Mesenchymal stem cell (in vitro differentiated cells and primary cell): ENCODE results near the gene LARP4.

ENCODE experiments used
- DNase-seq: peaks from one replicate; pipeline ENCODE4 v3.0.0-alpha.2; 2013
- H2AFZ ChIP-seq: one replicate; pipeline ENCODE4 v1.6.1; 2013; ENCODE audit warnings: low read depth, mild to moderate bottlenecking, control low read depth, inconsistent platforms, low read length, moderate library complexity
- H2AK5ac ChIP-seq: 2 replicates; pipeline ENCODE4 v1.6.1; 2013; ENCODE audit warnings: low read length, moderate library complexity, mild to moderate bottlenecking, inconsistent platforms; ENCODE audit not compliant: severe bottlenecking
- H2BK120ac ChIP-seq: one replicate; pipeline ENCODE4 v1.6.1; 2013; ENCODE audit warnings: low read depth, mild to moderate bottlenecking, inconsistent platforms, low read length, moderate library complexity
- H2BK12ac ChIP-seq, 2 experiments: one replicate each; pipeline ENCODE4 v1.6.1; 2013; ENCODE audit warnings: inconsistent platforms in 2 of 2, low read length in 2 of 2, mild to moderate bottlenecking in 2 of 2, moderate library complexity in 2 of 2, control low read depth in 1 of 2
- H2BK15ac ChIP-seq: one replicate; pipeline ENCODE4 v1.6.1; 2013; ENCODE audit warnings: mild to moderate bottlenecking, low read depth, inconsistent platforms; ENCODE audit not compliant: poor library complexity, severe bottlenecking
- H2BK5ac ChIP-seq: 2 replicates; pipeline ENCODE4 v1.6.1; 2013; ENCODE audit warnings: low read depth, mild to moderate bottlenecking, low read length, control low read depth, inconsistent platforms; ENCODE audit not compliant: poor library complexity, severe bottlenecking
- H3K14ac ChIP-seq, 2 experiments: one replicate each; pipeline ENCODE4 v1.6.1; 2013; ENCODE audit warnings: inconsistent platforms in 2 of 2, low read length in 2 of 2, control low read depth in 1 of 2, mild to moderate bottlenecking in 1 of 2, moderate library complexity in 1 of 2
- H3K18ac ChIP-seq, 2 experiments: one replicate each; pipeline ENCODE4 v1.6.1; 2013; ENCODE audit warnings: inconsistent platforms in 2 of 2, low read length in 2 of 2, control low read depth in 1 of 2, low read depth in 1 of 2, mild to moderate bottlenecking in 1 of 2
- H3K23ac ChIP-seq, 2 experiments: one replicate each; pipeline ENCODE4 v1.6.1; 2013; ENCODE audit warnings: inconsistent platforms in 2 of 2, low read length in 2 of 2, mild to moderate bottlenecking in 2 of 2, moderate library complexity in 2 of 2, control low read depth in 1 of 2
- H3K27ac ChIP-seq: 2 replicates; pipeline ENCODE4 v1.5.1; 2013; ENCODE audit warnings: mild to moderate bottlenecking, moderate library complexity, low read length, control low read depth, inconsistent platforms; ENCODE audit not compliant: poor library complexity, severe bottlenecking
- H3K27me3 ChIP-seq, 2 experiments: 2 replicates each; pipeline versions ENCODE4 v1.6.1 to v1.7.0; 2013; ENCODE audit warnings: low read length in 2 of 2, mild to moderate bottlenecking in 2 of 2, moderate library complexity in 2 of 2, control low read depth in 1 of 2, inconsistent platforms in 1 of 2; ENCODE audit not compliant: control insufficient read depth in 1 of 2, insufficient read depth in 1 of 2
- H3K36me3 ChIP-seq, 2 experiments: 2 replicates each; pipeline versions ENCODE4 v1.6.1 to v1.7.0; 2013; ENCODE audit warnings: low read length in 2 of 2, control low read depth in 1 of 2, inconsistent platforms in 1 of 2, low read depth in 1 of 2, mild to moderate bottlenecking in 1 of 2; ENCODE audit not compliant: insufficient read depth in 2 of 2, control insufficient read depth in 1 of 2
- H3K4ac ChIP-seq, 2 experiments: one replicate each; pipeline ENCODE4 v1.6.1; 2013; ENCODE audit warnings: inconsistent platforms in 2 of 2, low read length in 2 of 2, mild to moderate bottlenecking in 2 of 2, moderate library complexity in 2 of 2, control low read depth in 1 of 2, low read depth in 1 of 2
- H3K4me1 ChIP-seq: 2 replicates; pipeline ENCODE4 v1.6.1; 2013; ENCODE audit warnings: low read depth, low read length, control low read depth; ENCODE audit not compliant: control insufficient read depth, insufficient read depth
- H3K4me2 ChIP-seq: 2 replicates; pipeline ENCODE4 v1.6.1; 2013; ENCODE audit warnings: low read length, mild to moderate bottlenecking, inconsistent platforms; ENCODE audit not compliant: poor library complexity, severe bottlenecking
- H3K4me3 ChIP-seq, 2 experiments: 2 replicates each; pipeline versions ENCODE4 v1.5.1 to v1.7.0; 2013; ENCODE audit warnings: low read length in 2 of 2, mild to moderate bottlenecking in 2 of 2, control low read depth in 1 of 2, low read depth in 1 of 2; ENCODE audit not compliant: insufficient read depth in 1 of 2
- H3K79me1 ChIP-seq: replicated peaks from 2 replicates; pipeline ENCODE4 v1.6.1; 2013; ENCODE audit warnings: mild to moderate bottlenecking, control low read depth, low read length, inconsistent platforms; ENCODE audit not compliant: poor library complexity, severe bottlenecking
- H3K9ac ChIP-seq: 2 replicates; pipeline ENCODE4 v1.7.0; 2013; ENCODE audit warnings: mild to moderate bottlenecking, low read length, moderate library complexity
- H3K9me3 ChIP-seq: 2 replicates; pipeline ENCODE4 v1.7.0; 2013; ENCODE audit warnings: mild to moderate bottlenecking, low read length; ENCODE audit not compliant: control insufficient read depth
- H4K8ac ChIP-seq: one replicate; pipeline ENCODE4 v1.6.1; 2013; ENCODE audit warnings: inconsistent platforms, mild to moderate bottlenecking, low read length, moderate library complexity
- H4K91ac ChIP-seq: one replicate; pipeline ENCODE4 v1.6.1; 2013; ENCODE audit warnings: mild to moderate bottlenecking, low read length, inconsistent platforms
- WGBS: methylation state at CpG from one replicate; pipeline ENCODE4 v1.1.7; 2013; ENCODE audit warnings: mixed read lengths; 5-methylcytosine and 5-hydroxymethylcytosine counted together

The LARP4 gene

DNA sequence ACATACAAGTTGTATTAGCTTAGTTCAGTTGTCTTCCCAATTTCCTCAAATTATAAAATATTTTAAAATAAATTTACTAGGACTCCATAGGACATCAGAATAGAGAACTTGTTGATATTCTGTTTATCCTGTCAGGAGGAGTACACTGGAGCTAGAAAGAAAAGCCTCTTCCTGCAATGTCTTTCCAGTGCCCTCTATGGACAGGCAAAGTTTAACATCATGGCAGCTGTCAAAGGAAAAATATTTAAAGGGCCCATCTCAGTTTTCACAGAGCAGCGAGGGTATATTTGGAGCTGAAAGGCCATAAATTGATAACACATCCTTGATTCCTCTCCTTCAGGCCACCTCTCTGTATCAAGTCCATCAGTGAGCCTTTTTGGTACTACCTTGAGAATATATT is 123.1 kb downstream of the LARP4 start:
- Histone ChIP-seq H4K8ac (no peak overlapping the region), H2AK5ac (no peak overlapping the region), H3K9ac (no peak overlapping the region), H3K4me1 (no peaks in the 10 kb centered on the region), H3K4me2 (no peak overlapping the region), H3K18ac (no peak overlapping the region), H3K4me3 (no peak overlapping the region), H3K14ac (no peak overlapping the region), H3K23ac (no peak overlapping the region), H2BK120ac (no peak overlapping the region), H3K36me3 (no peaks in the 10 kb centered on the region), H2BK5ac (no peak overlapping the region), H3K27me3 (no peaks in the 10 kb centered on the region), H3K27ac (no peak overlapping the region), H2AFZ (no peak overlapping the region), H3K9me3 (no peaks in the 10 kb centered on the region), H2BK15ac (no peak overlapping the region), H2BK12ac (no peak overlapping the region), H3K4ac (no peak overlapping the region), H3K79me1 (peaks cover 30% of the 10 kb centered on the region), H4K91ac (no peak overlapping the region)
- DNase-seq, result no peak
- WGBS, result 98% methylated on average over 1 of the region's 1 CpG

DNA sequence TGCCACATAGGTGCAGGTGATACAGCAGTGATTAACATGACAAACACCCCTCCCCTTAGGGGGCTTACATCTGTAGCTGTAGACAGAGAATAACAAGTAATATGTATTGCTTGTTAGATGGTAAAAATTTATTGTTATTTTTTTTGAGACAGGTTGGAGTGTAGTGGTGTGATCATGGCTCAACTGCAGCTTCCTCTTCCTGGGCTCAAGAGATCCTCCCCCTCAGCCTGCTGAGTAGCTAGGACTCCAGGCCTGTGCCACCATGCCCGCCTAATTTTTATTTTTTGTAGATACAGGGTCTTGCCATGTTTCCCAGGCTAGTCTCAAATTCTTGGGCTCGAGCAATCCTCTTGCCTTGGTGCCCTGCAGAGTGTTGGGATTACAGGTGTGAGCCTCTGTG is 123.9 kb downstream of the LARP4 start:
- WGBS, result 95% methylated on average over 2 of the region's 2 CpGs

DNA sequence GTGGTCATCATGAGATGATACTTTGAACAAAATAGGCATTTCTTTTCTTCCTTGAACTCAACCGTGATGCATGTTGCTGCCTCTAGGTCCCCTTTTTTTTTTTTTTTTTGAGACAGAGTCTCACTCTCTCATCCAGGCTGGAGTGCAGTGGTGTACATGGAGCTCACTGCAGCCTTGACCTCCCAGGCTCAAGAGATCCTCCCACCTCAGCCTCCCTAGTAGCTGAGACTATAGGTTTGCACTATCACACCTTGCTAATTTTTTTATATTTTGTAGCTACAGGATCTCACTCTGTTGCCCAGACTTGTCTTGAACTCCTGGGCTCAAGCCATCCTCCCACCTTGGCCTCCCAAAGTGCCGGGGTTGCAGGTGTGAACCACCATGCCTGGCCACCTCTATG is 124.7 kb downstream of the LARP4 start:
- Histone ChIP-seq H2AK5ac (no peak overlapping the region), H4K8ac (no peak overlapping the region), H3K9ac (no peak overlapping the region), H3K27ac (no peak overlapping the region), H3K14ac (no peak overlapping the region), H3K4ac (no peak overlapping the region), H3K79me1 (peaks cover 38% of the 10 kb centered on the region), H2BK15ac (no peak overlapping the region), H2BK5ac (no peak overlapping the region), H3K4me1 (no peaks in the 10 kb centered on the region), H2AFZ (no peak overlapping the region), H3K23ac (no peak overlapping the region), H2BK12ac (no peak overlapping the region), H3K18ac (no peak overlapping the region), H3K36me3 (no peaks in the 10 kb centered on the region), H3K4me3 (no peak overlapping the region), H3K4me2 (no peak overlapping the region), H3K27me3 (no peaks in the 10 kb centered on the region), H4K91ac (no peak overlapping the region), H2BK120ac (no peak overlapping the region), H3K9me3 (no peaks in the 10 kb centered on the region)
- WGBS, result 97% methylated on average over 2 of the region's 2 CpGs
- no peak for DNase-seq

More for the DNA sequence above, 123.9 kb downstream of the LARP4 start:
- Histone ChIP-seq H3K36me3 (no peaks in the 10 kb centered on the region), H4K8ac (no peak overlapping the region), H3K4me2 (no peak overlapping the region), H2BK120ac (no peak overlapping the region), H3K79me1 (peaks cover 34% of the 10 kb centered on the region), H3K27ac (no peak overlapping the region), H3K4me1 (no peaks in the 10 kb centered on the region), H3K9me3 (no peaks in the 10 kb centered on the region), H2BK12ac (no peak overlapping the region), H3K4ac (no peak overlapping the region), H3K18ac (no peak overlapping the region), H3K14ac (no peak overlapping the region), H4K91ac (no peak overlapping the region), H2BK5ac (no peak overlapping the region), H3K4me3 (no peak overlapping the region), H2AFZ (no peak overlapping the region), H2AK5ac (no peak overlapping the region), H2BK15ac (no peak overlapping the region), H3K23ac (no peak overlapping the region), H3K27me3 (no peaks in the 10 kb centered on the region), H3K9ac (no peak overlapping the region)
- DNase-seq, result no peak

DNA sequence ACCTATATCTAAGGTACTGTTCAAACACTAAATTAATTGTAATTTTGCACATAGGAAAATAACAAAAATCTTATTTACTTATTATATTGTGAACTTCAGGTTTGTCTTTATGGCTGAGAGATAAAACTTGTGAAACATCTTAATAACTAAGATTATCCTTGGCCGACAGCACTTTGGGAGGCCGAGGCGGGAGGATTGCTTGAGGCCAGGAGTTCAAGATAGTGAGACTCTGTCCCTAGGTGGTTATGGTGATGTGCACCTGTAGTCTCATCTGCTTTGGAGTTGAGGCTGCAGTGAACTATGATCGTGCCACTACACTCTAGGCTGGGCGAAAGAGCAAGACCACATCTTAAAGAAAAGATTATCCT is 126.7 kb downstream of the LARP4 start:
- H2BK15ac ChIP-seq, result no peak overlapping the region
- H4K8ac ChIP-seq, result no peak overlapping the region
- H3K27ac ChIP-seq, result no peak overlapping the region
- H3K4ac ChIP-seq, result no peak overlapping the region
- H3K79me1 ChIP-seq, result peaks cover 39% of the 10 kb centered on the region
- DNase-seq, result no peak
- no peaks in the 10 kb centered on the region for H3K9me3 ChIP-seq
- no peaks in the 10 kb centered on the region for H3K36me3 ChIP-seq
- H3K4me1 ChIP-seq, result no peaks in the 10 kb centered on the region
- no peak overlapping the region for H3K18ac ChIP-seq
- H2BK5ac ChIP-seq, result no peak overlapping the region
- H3K14ac ChIP-seq, result no peak overlapping the region
- H3K4me2 ChIP-seq, result no peak overlapping the region
- 96% methylated on average over 3 of the region's 5 CpGs for WGBS
- H4K91ac ChIP-seq, result no peak overlapping the region
- H3K23ac ChIP-seq, result no peak overlapping the region
- H2BK120ac ChIP-seq, result no peak overlapping the region
- no peak overlapping the region for H2AK5ac ChIP-seq
- no peak overlapping the region for H3K4me3 ChIP-seq
- H3K9ac ChIP-seq, result no peak overlapping the region
- H2AFZ ChIP-seq, result no peak overlapping the region
- no peak overlapping the region for H2BK12ac ChIP-seq
- H3K27me3 ChIP-seq, result no peaks in the 10 kb centered on the region
